Testis (tissue), 2 donors: Measurements from ENCODE around the gene RABGGTA.
"Not testable (repeated sequence)": the region's sequence is repeated elsewhere in the genome, so short reads cannot be mapped to it uniquely, and the experiment has no call there.

Experiments used
- CTCF ChIP-seq, 3 experiments: fragments of 450-650 bp in 2 of 3; fragments of 200-600 bp in 1 of 3; sonication (generic) in 1 of 3; IDR thresholded peaks; one replicate each; pipeline ENCODE4 v1.5.1; 2016 to 2019; ENCODE audit warnings: antibody characterized with exemption in 3 of 3, mild to moderate bottlenecking in 2 of 3, moderate library complexity in 1 of 3
- POLR2A ChIP-seq: fragments of 450-650 bp; IDR thresholded peaks from one replicate; pipeline ENCODE4 v1.6.1; 2017; ENCODE audit warnings: antibody characterized with exemption, mild to moderate bottlenecking, moderate library complexity

GRCh38 chr14:24245350-24245749, 26.0 kb downstream of the RABGGTA start:
- TF ChIP-seq CTCF (IDR thresholded peaks at IDR 0.05); POLR2A: not testable (repeated sequence)
